Activated T-cell treated with anti-CD3 and anti-CD28 coated beads, Interleukin-2, amount 50 U/mL, for 48 hours (primary cell): ENCODE results near the gene ZNF277.

Experiments used
- DNase-seq, 2 experiments: peaks; one replicate each; pipeline ENCODE4 v3.0.0-alpha.2; 2020

ZNF277 gene

DNA sequence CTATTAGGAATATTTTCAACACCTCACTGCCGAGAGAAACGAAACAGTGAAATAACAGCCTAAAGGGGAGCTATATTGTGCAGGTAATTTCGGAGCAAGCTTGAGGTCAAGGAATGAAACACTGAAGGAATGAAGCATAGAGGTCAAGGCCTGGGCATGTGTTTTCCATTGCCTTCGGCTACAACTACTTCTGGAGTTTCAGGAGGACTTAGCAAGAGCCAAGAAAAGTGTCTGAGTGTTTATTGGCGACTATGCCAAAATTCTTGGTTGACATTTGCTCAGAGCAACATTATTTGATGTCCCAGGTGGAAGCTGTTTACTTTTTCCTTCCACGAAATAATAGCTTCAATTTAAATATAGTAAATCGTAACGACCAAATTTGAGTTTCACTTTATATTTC, 154.2 kb downstream of the ZNF277 start:
- DNase-seq = no peak

DNA sequence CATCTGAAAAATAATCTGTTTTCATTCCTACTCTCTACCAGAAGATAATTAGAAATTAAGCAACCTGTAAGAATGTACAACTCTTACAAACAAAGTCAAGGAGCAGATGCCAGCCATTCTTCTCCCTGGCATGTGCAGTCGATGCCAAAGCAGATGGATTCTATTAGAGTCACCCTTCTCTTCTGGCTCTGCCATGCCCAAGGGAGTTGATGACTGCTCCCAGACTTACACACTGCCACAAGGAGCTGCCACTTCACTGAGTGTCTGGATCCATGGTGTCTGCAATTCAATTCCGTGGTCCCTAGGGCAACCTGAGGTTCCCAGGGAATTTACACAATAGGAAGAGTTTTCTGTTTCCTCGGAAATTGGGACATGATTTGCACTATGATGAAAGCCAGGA, 154.7 kb downstream of the ZNF277 start:
- no peak for DNase-seq

DNA sequence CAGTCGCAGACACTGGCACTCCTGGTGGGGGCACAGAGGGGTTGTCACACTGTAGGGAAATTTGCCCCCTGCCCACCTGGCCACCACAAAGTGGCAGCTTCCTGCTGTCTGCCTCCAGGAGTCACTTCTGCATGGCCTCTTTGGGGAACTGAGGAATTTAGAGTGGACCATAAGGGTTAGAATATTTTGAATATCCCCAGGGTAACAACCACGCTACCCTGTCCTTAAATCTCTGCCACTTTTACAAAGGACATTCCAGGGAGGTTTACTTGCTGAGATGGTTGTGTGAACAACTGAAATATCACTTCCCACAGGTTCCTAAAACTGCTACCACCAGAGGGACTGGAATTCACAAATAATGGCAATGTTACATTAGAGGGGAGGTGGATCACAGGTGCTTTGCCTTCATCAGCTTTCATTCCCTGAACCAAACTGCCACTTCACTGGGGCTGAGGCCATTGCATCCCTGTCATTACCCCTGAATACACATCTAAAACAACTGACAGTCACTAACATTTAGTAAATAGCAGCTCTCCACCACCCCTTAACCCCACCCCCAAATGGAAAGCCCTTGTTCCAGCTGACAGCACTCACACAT, 155.7 kb downstream of the ZNF277 start:
- no peak for DNase-seq

DNA sequence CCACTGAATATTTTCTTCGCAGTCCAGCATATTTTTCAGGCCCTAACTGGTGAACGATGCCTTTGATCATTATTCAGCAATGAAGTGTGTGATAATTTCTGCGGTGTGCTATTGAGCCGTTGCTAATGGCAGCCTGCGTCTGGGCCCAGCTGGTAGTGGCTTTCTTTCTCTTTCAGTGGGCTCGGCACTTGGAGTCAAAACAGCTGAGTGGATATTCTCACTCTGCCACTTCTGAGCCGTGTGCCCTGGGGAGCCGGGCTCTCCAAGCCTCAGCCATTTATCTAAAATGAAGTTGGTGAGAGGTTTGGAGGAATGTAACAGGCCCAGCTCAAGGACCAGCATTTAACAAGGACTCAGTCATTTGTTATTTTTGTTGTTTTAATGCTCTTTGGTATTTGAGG, 156.2 kb downstream of the ZNF277 start:
- no peak for DNase-seq

DNA sequence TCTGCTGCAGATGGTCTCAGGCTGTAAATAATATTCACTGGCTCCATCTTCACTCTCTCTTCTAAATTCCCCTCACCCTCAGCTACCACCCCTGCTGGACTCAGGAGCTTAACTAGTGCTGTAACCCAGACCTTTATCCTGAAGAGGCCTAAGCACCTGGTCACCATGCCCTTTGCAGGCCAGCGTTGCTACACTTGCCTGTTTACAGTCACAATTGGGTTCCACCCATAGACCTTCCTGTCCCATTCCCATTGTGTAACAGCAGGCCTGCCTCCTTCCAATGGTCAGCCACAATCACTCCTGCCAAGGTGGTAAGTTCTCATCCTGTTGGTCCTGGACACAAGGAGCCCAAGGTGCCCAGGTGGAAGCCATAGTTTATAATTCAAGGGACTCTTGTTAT, 157.9 kb downstream of the ZNF277 start:
- DNase-seq = no peak

DNA sequence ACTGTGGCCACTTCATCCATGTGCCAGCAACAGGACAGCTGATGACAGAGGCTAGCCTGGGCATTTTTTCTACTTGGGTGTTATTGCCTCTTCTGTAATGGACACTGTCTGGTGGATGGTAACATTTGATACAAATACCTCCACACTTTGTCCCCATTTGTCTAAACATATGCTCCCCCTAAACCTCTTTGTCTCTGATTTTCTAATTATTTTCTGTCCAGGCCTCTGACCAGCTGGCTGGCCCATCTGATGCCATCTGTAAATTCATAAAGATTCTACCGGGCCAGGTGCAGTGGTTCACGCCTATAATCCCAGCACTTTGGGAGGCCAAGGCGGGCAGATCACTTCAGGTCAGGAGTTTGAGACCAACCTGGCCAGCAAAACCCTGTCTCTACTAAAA, 159.1 kb downstream of the ZNF277 start:
- no peak for DNase-seq

DNA sequence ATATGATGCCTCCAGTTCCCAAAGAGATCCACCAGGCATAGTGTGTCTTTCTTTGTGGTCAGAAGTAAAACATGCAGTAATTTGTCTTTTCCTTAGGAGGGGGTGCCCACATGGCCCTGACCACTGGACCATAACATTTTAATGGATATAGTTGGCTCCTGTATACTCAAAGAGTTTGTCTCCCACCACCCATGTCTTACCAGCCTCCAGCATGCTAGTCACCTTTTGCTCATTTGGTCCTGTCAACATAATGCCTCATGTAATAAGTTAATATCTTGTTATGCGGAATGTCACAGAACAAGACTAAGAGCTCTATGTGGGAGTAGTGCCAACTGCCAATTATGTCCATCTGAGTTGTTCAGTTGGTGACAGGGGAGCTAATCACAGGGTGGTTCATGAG, 160.4 kb downstream of the ZNF277 start:
- no peak for DNase-seq

DNA sequence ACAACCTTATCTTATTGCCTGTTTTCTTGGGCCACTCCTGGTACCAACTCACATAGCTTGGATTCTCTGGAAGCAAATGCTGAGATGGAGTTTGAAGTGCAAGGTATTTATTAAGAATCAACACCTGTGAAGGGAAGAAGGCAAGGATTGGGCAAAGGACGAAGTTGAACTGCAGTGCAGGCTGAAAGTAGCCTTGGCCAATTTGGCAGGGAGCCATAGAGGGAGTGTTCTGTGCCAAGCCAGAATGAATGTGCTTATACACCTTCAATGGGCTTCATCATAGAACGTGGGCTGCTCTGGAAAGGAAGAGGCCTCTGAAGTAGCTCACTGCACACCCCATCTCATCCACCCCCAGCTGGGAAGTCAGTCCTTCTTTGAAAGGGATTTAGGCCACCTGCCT, 163.9 kb downstream of the ZNF277 start:
- no peak for DNase-seq

DNA sequence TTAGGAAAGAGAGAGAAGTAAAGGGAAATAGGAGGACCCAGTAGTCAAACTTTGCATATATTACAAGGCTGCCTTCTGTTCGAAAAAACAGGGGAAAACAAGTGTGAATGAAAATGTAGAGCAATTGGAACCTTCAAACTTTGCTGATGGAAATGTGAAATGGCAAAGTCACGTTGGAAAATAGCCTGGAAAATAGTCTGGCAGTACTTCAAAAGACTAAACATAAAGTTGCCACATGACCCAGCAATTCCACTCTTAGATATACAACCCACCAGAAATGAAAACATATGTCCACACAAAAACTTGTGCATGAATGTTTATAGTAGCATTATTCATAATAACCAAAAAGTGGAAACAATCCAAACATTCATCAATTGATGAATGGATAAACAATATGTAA, 165.2 kb downstream of the ZNF277 start:
- DNase-seq = no peak

DNA sequence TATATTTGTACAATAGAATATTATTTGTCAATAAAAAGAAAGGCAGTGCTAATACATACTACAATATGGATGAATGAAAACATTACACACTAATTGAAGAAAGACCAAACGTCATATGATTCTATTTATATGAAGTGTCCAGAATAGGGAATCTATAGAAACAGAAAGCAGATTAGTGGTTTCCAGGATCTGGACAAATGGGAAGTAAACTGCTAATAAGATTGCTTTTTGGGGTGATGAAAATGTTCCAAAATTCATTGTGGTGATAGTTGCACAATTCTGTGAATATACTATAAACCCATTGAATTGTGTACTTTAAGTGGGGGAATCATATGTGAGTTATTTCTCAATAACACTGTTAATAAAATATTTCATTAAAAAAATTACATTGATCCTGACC, 165.6 kb downstream of the ZNF277 start:
- DNase-seq = no peak

DNA sequence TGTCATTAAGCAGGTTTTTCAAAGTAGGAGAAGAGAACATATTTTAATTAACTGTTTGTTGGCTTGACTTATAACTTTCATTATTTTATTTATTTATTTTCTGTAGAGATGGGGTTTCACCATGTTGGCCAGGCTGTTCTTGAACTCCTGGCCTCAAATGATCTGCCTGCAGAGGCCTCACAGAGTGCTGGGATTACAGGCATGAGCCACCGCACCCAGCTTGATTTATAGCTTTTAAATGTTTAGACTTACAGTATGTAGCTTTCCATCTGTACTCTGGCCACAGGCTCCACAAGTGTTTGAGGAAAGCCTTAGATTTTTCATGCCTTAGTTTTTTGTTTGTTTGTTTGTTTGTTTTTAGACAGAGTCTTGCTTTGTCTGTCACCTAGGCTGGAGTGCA, 171.1 kb downstream of the ZNF277 start:
- no peak for DNase-seq

DNA sequence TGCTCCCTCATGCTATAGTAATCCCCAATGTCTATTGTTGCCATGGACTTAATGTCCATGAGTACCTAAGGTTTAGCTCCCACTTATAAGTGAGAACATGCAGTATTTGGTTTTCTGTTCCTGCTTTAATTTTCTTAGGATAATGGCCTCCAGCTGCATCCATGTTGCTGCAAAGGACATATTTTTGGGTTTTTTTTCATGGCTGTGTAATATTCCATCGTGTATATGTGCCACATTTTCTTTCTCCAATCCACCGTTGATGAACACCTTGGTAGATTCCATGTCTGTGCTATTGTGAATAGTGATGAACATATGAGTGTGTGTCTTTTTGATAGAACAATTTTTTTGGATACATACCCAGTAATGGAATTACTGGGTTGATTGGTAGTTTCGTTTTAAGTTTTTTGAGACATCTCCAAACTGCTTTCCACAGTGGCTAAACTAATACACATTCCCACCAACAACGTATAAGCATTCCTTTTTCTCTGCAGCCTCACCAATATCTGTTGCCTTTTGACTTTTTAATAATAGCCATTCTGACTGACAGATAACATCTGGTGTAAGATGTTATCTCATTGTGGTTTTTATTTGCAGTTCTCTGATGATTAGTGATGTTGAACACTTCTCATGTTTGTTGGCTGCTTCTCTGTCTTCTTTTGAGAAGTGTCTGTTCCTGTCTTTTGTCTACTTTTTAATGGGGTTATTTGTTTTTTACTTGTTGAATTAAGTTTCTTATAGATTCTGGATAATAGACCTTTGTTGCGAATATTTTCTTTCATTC, 175.0 kb downstream of the ZNF277 start:
- no peak for DNase-seq

DNA sequence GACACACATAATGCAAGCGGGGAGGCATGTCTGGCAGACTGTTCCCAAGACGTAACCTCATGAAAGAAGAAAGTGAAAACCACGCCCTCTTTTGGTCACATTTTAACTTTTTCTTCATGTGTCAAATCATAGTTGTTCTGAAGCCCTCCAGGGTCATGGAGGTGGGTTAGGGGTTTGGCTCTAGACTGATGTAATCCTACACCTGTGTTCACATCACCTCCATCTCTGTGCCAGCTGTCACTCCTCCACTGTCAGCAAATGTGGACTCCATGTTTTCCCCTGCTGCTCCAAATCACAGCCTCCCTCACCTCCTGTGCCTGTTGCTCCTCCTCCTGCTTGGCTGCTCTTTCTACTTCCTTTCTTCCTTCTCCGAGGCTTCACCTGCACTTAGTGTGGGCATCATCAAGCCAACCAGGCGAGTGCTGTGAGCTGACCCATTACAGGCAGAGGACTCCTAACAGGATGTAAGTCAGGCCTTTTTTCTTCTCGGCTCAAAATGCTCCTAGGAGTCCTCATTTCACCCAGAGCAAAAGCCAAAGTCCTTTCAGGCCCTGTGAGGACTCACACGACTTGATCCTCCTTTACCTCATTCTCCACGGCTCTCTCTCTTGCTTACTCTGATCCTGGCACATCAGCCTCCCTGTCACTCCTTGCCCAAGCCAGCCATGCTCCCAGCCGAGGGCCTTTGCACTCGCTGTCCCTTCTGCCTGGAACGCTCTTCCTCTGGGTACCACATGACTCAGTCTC, 177.3 kb downstream of the ZNF277 start:
- DNase-seq = no peak

DNA sequence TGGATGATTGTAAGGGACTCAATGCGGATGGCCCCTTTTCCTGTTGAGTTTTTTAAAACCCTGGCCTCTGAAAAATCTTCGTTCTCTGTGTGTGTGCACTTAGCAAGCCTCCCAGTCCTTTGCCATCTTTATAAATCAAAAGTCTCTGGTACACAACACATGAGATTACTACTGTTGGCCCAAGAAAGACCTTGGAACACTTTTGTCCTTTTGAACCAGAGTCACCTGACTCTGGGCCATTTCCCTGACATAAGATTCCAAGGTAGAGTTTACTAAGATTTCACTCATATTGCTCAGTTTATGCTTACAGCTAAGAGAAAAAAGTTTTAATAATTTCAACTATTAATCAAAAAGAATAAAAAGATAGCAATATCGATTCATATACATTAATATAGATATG, 179.0 kb downstream of the ZNF277 start:
- no peak for DNase-seq

DNA sequence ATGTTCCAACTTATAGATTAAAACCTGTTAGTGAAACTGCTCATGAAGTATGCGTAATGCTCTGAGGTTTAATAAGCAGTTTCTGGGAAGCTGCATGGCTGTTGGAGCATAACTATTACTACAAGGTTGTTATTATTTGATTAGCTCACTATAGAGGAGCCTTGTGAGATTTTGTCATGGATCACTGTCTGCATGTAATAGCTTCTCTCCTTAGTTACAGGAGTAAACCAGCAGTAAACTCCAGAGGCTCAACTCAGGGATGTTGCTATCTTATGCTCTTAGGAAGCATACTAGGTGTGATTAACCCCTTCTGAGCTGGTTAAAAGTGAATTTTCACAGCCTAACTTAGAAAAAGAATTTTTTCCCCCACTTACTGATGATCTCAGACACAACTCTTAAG, 180.1 kb downstream of the ZNF277 start:
- no peak for DNase-seq

DNA sequence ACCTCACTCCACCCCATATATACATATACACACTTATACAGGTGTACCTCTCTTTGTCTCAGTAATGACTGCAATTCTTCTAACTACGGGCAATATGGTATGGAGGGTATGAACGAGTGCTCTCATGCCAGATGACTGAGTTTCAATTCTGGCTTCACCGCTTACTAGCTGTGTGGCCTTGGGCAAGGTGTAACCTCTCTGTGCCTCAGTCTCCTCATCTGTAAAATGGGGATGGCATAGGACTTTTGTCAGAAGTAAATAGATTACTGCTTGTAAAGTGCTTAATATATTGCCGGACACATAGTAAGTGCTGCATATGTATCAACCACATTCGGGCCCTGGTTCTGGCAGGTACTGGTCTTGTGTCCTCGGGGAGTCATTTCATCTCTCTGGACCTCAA, 183.7 kb downstream of the ZNF277 start:
- DNase-seq = no peak

DNA sequence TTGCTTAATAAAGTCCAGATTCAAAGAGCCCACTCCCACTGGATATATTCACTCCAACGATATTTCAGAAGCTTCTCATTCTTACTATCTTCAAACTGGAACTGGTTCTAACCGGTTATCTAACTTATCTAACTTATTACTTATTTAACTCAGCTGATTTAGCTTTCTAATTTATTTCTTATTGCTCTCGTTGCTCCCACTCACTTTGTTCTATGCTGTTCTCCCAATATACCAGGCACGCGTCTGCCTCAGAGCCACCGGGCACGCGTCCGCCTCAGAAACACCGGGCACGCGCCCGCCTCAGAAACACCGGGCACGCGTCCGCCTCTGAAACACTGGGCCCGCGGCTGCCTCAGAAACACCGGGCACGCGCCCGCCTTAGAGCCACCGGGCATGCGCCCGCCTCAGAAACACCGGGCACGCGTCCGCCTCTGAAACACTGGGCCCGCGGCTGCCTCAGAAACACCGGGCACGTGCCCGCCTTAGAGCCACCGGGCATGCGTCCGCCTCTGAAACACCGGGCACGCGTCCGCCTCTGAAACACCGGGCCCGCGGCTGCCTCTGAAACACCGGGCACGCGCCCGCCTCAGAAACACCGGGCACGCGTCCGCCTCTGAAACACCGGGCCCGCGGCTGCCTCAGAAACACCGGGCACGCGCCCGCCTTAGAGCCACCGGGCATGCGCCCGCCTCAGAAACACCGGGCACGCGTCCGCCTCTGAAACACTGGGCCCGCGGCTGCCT, 184.8 kb downstream of the ZNF277 start:
- peak; percentile 56 to 68 for DNase-seq

DNA sequence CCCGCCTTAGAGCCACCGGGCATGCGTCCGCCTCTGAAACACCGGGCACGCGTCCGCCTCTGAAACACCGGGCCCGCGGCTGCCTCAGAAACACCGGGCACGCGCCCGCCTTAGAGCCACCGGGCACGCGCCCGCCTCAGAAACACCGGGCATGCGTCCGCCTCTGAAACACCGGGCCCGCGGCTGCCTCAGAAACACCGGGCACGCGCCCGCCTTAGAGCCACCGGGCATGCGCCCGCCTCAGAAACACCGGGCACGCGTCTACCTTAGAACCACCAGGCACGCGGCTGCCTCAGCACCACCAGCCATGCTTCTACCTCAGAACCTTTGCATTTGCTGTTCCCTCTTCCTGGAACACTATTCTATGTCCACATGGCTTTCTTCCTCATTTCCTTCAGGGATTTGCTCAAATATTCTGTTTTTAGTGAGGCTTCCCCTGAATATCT, 185.4 kb downstream of the ZNF277 start:
- peak; percentile 76 to 81 for DNase-seq
